Measurements from ENCODE around the gene RCOR2.
A peak's percentile ranks its signal among the peaks of the same experiment; 100 is the strongest.

The RCOR2 gene

DNA sequence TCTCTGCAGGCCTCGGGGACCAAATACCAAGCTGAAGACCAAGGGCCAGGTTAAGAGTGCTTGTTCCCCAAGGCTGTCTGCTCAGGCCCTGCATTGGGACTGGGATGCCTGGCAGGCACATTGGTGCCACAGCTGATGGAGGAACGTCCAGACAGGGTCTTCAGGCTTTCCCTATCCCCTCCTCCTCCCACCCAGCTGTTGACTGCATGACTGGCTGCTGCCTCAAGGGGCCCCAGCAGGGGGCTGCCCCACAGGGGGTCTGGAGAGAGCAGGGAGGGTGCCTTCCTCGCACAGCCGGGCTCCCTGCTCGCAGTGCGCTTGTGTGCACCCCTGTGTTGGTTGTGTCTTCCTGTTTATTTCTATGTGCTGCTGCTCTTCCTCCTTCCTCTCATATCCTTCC is 9.9 kb downstream of the RCOR2 start:
- DNase-seq = no peak

DNA sequence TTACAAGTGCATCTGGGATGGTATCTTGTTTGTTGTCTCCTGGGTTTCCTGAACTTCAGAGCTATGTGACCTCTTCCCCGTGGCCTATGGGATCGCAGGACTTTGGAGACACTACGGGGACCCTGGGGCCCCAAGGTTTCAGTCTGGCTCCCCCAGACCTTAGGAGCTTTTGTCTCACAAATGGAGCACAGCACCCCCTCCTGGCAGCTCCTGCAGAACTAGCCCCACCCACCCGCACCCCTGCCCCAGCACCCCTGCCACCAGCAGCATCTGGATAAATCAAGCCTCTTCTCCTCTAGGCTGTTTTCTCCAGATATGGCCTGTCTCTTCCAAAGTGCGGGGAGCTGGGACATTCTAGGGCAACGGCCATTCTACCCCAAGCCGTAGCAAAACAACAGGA is 10.4 kb downstream of the RCOR2 start:
- DNase-seq = no peak

DNA sequence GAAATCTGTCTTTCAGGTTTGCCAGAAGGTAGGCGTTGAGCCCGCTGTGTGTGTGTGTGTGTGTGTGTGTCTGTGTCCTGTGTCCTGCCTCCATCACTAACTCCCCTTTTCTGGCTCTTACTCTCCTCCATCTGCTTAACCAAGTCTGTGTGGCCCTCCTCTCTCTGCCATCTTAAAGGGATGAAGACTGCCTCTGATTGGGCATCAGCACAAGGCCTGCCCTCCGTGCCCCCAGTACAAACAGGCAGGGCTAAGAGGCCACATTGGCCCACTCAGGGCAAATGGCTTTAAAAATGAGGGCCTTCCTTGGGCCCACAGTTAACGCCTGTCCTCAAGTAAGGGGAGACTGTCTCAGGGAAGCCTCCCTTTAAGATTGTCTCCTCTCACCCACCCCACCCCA is 10.9 kb downstream of the RCOR2 start:
- DNase-seq = no peak

DNA sequence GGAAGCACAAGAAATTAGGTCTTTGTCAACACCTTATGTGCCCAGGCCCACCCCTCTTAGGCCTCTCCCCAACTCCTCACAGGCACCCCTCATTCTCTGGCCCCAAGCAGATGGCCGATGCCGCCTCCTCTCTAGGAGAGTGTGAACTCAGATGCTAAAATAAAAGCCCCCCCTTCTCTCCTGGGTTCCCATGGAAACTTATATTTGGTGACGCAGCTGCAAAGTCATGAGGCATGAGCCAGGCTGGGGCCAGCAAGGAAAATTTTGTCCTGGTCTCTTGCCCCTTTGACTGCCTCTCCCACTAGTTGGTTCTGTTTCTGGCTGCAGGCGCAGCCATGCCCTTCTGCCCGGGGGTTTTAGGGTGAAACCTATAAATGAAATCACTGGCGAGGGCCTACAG is 11.8 kb downstream of the RCOR2 start:
- DNase-seq = no peak

DNA sequence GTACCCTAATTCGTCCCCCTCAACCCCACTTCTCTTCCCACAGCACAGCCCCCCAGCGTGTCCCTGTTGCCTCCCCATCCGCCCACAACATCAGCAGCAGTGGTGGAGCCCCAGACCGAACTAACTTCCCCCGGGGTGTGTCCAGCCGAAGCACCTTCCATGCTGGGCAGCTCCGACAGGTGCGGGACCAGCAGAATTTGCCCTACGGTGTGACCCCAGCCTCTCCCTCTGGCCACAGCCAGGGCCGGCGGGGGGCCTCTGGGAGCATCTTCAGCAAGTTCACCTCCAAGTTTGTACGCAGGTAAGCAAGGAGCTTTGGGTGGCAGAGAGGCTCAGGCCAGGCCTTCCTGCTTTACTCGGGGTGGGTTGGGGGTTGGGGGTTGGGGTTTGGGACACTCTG is 12.2 kb downstream of the RCOR2 start:
- no peak for DNase-seq

DNA sequence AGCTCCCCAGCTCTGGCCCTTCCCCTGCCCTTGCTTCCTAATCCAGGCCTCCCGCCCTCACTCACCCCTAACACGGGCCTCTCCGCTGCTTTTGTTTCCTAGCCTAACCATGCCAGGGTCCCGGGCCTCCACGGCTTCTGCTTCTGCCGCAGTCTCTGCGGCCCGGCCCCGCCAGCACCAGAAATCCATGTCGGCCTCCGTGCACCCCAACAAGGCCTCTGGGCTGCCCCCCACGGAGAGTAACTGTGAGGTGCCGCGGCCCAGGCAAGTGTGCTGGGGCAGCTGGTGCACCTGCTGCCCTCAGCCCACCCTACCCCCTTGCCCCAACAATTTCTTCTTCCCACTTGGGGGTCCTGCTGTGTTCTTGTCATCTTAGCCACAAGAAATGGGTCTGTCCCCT is 13.1 kb downstream of the RCOR2 start:
- no peak for DNase-seq

DNA sequence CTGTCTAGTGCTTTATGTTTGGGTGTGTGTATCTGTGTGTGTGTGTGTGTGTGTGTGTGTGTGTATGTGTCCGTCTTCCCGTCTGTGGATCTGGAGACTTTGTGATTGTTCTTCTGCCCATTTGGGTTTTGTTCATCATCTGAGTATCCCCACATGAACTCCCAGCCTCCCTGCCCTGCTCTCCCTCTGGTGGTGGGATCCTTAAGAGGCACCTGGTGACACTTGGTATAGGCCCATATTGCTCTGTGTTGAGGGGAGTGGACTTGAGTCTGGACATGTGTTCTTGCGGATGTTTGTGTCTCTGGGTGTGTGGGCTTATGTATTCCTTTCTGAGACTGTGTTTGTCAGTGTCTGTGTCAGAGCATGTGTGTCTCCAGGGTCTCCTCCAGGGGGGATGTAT is 15.3 kb downstream of the RCOR2 start:
- DNase-seq = no peak

DNA sequence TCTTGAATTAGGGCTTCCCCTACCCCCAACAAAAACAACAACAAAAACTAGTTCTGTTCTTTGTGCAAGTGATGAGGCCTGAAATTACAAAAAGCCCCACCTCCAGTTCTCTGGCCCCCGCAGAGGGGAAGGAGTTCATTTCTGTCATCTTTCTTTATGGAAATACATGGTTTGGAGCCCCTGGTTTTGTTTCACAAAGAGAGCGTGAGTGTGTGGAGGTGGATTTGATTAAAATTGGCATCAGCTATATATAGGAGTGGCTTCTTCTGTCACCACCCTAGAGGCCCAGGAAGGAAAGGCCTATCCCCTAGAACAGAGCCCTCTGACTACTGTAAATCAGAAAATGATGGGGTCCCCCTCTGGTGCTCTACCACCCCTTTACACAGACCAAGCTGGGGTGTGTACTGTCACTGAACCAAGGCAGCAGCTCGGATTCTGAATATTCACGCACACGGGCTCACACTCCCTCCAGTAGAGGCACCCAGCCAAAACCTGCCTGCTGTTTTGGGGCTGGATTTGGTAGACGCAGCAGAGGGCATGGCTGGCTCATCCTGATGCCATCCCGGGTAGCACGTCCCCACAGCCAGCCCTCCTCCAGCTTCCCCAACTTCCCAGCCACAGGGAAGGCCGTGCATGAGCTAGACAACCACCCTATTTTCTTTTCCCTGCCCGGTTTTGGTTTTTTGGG is 19.4 kb downstream of the RCOR2 start:
- no peak for DNase-seq

DNA sequence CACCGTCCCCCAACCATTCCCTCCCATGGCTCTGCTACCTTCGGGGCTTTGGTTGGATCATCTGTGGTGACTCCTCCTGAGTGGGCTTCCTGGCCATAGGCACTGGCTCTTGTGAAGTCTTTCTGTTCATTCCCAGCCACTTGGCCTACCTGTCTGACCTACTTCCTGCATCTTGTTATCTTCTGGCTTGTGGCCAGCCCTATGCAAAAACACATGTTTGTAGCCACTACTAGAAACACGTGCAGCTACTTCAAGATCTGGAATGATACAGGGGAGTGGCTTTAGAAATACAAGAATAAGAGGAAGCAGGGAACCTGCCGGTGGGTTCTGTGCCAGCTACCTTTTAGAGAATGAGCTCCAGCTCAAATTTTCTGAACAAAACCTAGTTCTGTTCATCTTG is 20.9 kb downstream of the RCOR2 start:
- no peak for DNase-seq

DNA sequence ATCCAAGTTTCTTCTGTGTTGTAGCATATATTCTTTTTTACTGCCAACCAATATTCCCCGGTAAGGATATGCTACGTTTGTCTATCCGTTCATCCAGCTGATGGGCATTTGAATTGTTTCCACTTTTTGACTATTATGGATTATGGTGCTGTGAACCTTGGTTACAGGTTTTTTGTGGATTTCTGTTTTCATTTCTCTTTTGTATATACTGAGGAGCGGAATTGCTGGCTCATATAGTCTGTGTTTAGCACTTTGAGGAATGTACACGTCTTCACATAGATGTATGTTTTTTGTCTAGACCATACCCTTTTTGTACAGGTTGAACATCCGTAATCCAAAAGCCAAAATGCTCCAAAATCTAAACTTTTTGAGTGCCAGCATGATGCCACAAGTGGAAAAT is 23.6 kb downstream of the RCOR2 start:
- no peak for DNase-seq

DNA sequence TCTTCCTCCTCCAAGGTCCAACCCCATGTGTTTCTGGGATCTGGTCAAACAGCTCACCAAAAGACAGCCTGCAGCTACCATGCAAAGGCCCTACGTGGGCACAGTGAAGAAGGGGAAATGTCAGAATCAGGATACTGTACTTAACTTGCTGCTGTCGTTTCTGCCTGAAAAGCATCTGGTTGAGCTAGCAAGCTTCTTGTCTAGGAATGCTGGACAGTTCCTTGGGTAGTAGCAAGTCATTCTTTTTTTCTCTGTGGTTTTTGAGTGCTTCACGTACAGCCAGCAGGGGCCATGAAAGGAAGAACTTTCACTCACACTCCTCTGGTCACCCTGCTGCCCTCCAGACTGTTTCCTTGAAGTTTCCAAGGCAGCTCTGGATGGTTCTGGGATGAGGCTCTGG is 24.7 kb downstream of the RCOR2 start:
- no peak for DNase-seq

DNA sequence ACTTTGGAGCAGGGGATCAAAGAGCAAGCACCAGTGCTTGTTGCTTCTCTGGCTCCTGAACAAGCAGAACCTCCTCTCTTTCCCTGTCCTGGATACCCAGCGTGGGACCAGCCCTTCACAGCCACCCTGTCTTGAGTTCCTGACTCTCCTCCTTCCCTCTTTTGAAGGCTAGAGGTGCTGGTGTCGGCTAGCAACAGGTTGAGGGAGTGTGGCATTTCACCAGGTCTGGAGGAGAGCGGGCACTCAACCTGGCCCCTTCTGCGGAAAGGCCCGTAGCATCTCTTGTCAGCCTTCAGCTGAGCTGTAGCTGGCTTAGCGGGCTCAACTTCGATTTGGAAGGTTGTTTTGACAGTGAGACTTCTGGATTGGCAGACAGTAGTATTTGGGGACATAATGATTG is 26.6 kb downstream of the RCOR2 start:
- DNase-seq = no peak

DNA sequence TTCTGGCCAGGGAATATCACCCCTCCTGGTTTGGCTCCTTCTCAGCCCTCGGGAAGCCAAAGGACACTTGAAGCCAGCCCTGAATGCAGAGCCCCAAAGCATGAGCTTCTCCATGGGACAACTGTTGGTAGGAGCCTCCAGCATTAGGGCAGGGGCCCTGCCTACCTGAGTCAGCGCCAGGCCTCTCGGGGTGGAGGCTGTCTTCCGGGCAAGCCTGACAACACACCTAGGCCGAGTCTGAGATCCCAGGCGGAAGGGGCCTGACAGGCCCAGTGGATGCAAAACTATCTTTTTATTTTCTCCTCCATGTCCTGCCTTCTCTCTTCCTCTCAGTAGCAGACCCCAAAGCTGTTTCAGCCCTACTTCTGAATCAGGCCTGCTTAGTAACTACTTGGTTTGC is 27.6 kb downstream of the RCOR2 start:
- DNase-seq = no peak

DNA sequence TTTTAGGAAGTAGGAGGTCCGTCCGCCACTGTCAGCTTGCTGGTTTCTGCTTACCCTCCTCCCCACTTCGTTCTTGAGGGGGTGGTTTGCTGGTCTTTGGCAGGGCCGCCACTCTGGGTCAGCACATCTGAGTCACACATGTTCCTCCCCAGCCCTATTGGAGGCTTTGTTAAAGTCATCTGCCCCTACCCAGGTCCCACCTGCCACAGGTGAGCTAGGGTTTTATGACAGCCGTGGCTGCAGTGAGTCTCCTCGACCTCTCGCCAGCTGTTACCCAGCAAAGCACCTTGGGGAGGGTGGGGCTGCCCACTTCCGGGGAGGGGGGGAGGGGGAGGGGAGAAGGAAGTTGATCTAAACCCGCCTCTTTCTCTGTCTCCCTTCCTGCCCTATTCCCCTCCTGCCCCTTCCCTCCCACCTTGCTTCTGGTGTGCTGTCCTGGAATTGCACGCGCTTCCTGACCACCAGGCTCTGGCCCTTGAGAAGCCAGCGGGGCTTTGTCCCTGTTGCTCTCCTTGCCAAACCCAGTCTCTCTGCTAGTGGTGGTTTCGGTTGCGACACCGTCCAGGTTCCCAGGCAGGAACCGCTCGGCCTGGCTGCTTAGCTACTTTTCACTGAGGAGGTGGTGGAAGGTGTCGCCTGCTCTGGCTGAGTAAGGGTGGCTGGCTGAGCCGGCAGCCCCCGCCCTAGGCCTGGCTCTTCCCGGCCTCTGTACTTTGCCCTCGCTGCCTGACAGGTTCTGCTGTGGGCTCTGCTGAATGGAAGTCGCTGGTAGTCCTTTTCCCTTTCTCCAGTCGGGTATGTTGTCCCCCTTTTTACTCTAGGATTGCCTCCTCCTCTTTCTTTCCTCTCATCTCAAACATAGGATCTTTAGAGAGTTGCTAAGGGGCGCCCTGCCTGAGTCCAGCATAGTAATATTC is 28.5 kb downstream of the RCOR2 start:
- DNase-seq = peak; percentile 26

DNA sequence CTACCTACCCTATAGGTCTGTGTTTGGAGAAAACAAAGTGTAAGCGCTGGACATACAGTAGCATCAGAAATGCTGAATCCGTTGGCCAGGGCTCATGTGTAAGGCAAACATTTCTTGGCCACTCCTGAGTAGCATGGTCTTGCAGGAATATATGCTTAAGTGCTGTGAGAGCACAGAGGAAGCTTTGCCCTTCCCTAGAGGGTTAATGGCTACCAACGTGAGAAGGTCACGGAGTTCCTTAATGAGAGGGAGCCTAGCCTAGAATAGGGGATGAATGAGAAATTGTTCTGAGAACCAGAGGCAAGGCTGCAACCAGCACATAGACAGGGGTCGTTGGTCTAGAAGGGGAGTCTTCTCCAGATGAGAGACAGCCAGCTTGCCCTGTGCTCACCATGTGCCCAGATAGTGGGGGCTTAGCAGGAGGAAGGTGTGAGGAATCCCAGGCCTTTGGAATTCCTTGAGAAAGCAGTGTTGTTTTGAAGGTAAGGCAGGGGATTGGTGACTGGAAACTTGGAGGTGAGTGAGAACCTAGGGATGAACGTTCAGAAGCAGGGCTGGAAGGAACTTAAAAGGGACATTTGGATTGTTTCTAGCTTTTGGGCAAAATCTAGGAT is 29.5 kb downstream of the RCOR2 start:
- DNase-seq = no peak

DNA sequence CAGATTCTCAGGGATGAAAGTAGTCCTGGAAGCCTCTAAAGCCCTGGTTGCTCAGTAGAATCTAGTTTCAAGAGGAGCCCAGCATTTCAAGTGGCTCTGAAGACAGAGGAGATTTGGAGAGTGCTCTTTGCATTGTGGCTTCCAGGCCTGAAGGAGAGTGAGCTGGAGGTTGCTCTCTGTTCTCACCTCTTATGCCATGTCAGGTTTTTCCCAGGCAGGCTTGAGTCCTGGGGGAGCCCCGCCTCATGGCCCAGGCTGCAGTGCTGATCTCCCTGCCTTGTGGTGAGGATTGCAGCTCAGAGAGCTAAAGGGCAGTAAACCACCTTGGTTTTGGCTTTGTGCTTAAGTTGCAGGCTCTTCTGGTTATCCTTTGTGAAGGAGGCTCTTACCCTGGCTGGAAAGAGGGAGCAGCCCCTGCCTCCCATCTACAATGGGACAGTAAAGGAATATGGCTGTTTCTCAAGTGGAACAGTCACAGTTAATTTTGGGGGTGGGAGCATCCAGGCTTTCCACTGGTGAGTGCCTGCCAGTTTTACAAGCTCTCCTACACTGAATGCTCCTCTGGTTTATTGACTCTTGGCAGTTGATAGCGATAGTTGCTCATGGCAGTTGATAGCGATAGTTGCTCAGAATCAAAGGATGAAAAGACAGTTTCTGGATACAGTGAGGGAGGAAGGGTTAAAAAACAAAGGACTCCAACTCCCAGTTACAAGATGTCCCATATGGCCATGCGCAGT is 32.6 kb downstream of the RCOR2 start:
- DNase-seq = no peak

DNA sequence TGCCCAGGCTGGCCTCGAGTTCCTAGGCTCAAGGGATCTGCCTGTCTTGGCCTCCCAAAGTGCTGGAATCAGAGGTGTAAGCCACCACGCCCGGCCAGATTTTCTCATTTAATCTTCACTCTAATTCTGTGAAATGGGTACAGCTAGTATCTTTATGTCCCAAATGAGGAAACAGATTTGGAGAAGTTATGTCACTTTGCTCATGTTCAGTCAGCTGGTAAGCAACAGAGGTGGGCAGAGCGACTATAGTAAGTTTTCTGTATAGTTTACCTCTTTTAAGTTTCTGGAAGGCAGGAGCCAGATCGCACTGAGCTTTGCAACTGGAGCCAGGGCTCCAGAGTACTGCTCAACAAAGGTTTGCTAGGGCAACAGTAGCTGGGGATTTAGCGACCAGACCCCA is 33.2 kb downstream of the RCOR2 start:
- no peak for DNase-seq

DNA sequence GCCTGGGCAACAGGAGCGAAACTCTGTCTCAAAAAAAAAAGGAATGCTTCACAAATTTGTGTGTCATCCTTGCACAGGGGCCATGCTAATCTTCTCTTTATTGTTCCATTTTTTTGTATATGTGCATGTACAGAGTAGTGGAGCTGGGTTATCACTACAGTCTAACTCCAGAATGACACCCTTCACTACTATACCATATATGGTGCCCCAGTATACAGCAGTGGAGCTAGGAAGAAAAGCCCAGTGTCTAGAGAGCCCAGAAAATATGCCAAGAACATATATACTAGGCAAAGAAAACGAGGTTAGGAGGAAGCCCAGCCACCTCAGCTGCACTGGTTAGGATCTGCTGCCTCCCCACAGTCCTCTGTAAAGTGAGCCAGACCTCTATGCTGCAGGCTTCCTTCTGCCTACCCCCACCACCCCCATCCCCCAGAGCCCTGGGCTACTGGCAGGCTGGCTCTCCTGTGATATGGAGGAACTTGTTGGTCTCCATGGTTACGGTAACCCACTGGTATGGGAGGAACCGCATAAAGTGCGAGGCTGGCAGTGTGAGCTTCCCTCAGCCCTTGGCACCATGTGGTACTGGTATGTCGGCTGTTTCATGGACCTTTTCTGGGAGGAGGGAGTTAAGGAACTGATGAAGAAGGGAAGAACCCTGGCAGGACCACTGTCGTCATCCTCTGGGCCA is 34.3 kb downstream of the RCOR2 start:
- no peak for DNase-seq

DNA sequence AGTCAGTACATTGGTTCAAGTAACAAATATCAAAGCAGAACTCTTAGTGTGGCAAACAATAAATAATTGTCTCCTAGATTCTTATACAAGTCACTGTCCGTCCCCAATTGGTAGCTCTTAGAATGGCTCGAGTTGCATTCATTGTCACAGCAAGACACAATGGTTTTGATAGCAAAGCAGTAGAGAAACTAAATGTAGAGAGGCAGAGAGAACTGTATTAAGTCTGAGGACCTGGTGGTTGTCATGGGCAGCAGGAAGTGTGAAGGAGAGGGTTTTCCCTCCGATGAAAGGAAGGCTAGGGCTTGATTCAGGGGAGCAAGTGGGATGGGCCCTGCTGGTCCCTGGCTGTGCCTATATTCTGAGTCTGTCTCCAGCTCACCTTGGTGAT is 36.6 kb downstream of the RCOR2 start:
- no peak for DNase-seq

DNA sequence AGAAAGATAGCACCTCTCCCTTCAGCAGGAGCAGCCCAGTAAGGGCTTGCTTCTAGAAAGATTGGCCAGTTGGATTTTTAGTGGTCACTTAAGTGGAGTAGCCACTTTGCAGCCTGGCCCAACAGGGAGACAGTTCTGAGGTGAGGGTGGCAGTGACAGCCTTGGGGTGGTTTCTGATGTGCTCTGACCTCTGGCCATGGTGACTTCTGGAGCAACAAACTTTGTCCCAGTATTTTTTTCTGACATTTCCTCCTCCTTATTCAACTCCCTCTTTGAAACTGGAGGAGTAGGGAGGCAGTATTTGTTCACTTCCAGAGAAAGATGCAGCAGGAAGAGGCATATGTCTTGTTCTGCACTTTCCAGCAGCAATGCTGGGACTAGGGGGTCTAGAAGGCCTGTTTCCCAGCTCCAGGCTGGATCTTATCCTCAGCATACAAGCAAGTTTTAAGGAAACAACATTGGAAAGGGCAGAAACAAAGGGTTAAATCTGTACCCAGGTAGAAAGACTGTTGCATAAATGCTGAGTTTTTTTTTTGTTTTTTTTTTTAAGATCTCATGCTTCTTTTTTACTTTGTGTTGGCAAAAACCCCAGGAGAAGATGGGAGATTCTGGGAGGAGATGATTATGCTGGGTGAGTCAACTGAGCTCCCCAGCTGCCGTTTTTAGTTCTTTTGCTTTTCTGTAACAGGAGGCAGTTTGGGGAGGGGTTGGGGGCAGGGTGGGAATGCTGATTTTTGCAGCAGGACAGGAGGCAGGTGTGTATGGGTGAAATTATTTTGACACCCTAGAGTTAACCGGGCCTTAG is 37.2 kb downstream of the RCOR2 start:
- DNase-seq = no peak

DNA sequence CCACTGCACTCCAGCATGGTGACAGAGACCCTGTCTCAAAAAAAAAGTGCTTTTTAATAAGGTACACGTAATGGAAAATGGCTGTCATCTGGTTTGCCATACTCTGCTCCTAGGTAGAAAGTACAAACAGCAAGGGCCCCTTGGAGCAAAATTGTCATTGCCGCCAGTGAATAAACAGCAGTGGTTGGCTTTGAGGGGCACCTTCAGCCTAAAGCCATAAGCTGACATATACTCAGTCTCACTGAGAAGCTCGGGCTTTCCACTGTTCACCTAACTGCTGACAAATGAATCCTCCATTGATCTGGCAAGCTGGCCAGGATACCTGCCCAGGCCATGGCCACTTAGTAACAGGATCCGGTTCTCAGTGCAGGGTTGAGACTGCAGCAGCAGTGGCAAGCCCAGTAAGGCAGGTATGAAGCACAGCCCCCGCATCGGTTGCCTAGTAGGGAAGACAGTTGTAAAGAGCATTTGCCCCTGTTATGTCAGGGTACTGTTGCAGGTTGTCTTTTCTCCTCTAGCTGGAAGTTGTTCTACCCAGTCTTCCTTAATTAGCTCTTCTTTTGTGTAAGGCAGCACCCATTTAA is 39.2 kb downstream of the RCOR2 start:
- no peak for DNase-seq
